ENCODE results near the gene SULT4A1.
A peak's percentile ranks its signal among the peaks of the same experiment; 100 is the strongest.

Gene SULT4A1

GRCh38 chr22:43818981-43819380 lies 43.3 kb downstream of the SULT4A1 start:
- no peak for TF ChIP-seq CTCF (IDR thresholded peaks at IDR 0.05)
- Histone ChIP-seq H3K4me3 (no peak overlapping the region), H3K27me3 (peaks cover 0 to 24% of the 10 kb centered on the region in 2 donors), H3K36me3 (no peaks in the 10 kb centered on the region), H3K4me1 (no peaks in the 10 kb centered on the region), H3K27ac (no peak overlapping the region), H3K9me3 (no peaks in the 10 kb centered on the region)
- intact Hi-C loops (cut with DNase I; ENCODE audit: low total_unique reads), result no loop called here
- DNase-seq, result peak in 1 of 2 donors; percentile 9

GRCh38 chr22:43817402-43817801 lies 44.9 kb downstream of the SULT4A1 start:
- no peak overlapping the region for H3K4me3 ChIP-seq
- no peaks in the 10 kb centered on the region for H3K36me3 ChIP-seq
- no peak overlapping the region for H3K27ac ChIP-seq
- H3K4me1 ChIP-seq, result peaks cover 0 to 8% (median 4%) of the 10 kb centered on the region in 4 donors
- peak in 1 of 2 donors; percentile 9 for DNase-seq
- intact Hi-C loops (cut with DNase I; ENCODE audit: low total_unique reads), result no loop called here
- no peaks in the 10 kb centered on the region for H3K9me3 ChIP-seq
- H3K27me3 ChIP-seq, result peaks cover 0 to 14% of the 10 kb centered on the region in 2 donors
- TF ChIP-seq CTCF (IDR thresholded peaks at IDR 0.05), result no peak

- Histone ChIP-seq H3K9me3 (no peaks in the 10 kb centered on the region), H3K4me1 (peaks cover 0 to 15% (median 9%) of the 10 kb centered on the region in 4 donors), H3K27ac (no peak overlapping the region), H3K27me3 (no peaks in the 10 kb centered on the region), H3K36me3 (no peaks in the 10 kb centered on the region), H3K4me3 (no peak overlapping the region)
- TF ChIP-seq CTCF (IDR thresholded peaks at IDR 0.05), result no peak
- intact Hi-C loops (cut with DNase I; ENCODE audit: low total_unique reads), result no loop called here
- DNase-seq, result peak in 1 of 2 donors; percentile 11
These were observed 48.0 kb downstream of the SULT4A1 start for GRCh38 chr22:43814264-43814663.

- DNase-seq, result no peak
- no peak for TF ChIP-seq CTCF (IDR thresholded peaks at IDR 0.05)
- Histone ChIP-seq H3K27me3 (no peaks in the 10 kb centered on the region), H3K36me3 (no peaks in the 10 kb centered on the region), H3K4me1 (peaks cover 0 to 15% (median 9%) of the 10 kb centered on the region in 4 donors), H3K27ac (peak overlapping the region; percentile 67 to 87), H3K9me3 (no peaks in the 10 kb centered on the region), H3K4me3 (peak overlapping the region; percentile 80 to 89)
- intact Hi-C loops (cut with DNase I; ENCODE audit: low total_unique reads), result no loop called here
These were observed 49.4 kb downstream of the SULT4A1 start for GRCh38 chr22:43812890-43813289.

- Histone ChIP-seq H3K27ac (peak within 1 kb of the TSS; percentile 67 to 87), H3K27me3 (no peaks in the 10 kb centered on the region), H3K4me1 (peaks cover 0 to 15% (median 9%) of the 10 kb centered on the region in 4 donors), H3K9me3 (no peaks in the 10 kb centered on the region), H3K36me3 (no peaks in the 10 kb centered on the region), H3K4me3 (peak within 1 kb of the TSS; percentile 80 to 89)
- intact Hi-C loops (cut with DNase I; ENCODE audit: low total_unique reads), result no loop called here
- peak; percentile 92 to 95 for DNase-seq
- TF ChIP-seq CTCF (IDR thresholded peaks at IDR 0.05), result no peak
These were observed 50.0 kb downstream of the SULT4A1 start, which contains the start of gene EFCAB6 for GRCh38 chr22:43812149-43812842. TSS of gene EFCAB6 (minus strand) at chr22:43812305. CDS start at chr22:43782318, 29,987 bp downstream.
